H1 (cell line): ENCODE results near the gene HES2. TPM values are rescaled to one million over a fixed set of nuclear protein-coding genes. Genes with fewer than 3 reads are reported as not detected.

Experiments used
- CTCF ChIA-PET: fragments of 300-600 bp; sonication (Branson Sonifier 250); formaldehyde crosslinking; loops from one replicate; lab custom pipeline; 2021; ENCODE audit not compliant: partially characterized antibody; lab: Charles Lee
- POLR2A ChIA-PET: fragments of 300-600 bp; sonication (Branson Sonifier 250); formaldehyde crosslinking; loops from one replicate; lab custom pipeline; 2021; ENCODE audit warnings: inconsistent platforms; ENCODE audit not compliant: partially characterized antibody; lab: Charles Lee
- DNase-seq, 2 experiments: peaks; one replicate each; pipeline versions ENCODE4 v3.0.0 to v3.0.0-alpha.2; 2010 to 2022; ENCODE audit warnings: low spot score in 2 of 2, low read depth in 1 of 2, mixed read lengths in 1 of 2
- FAIRE-seq: peaks from 2 replicates; lab custom pipeline; 2011; peaks lifted over from hg19 to GRCh38; lab: Jason Lieb, UNC
- H2AFZ ChIP-seq: 2 replicates; pipeline ENCODE4 v1.8.1; 2012; ENCODE audit warnings: low read length, inconsistent platforms
- H2AK5ac ChIP-seq: 2 replicates; pipeline ENCODE4 v1.6.1; 2013; ENCODE audit warnings: low read depth, low read length
- H2BK120ac ChIP-seq: replicated peaks from 2 replicates; pipeline ENCODE3; 2013; ENCODE audit warnings: low read depth, low read length, inconsistent platforms
- H2BK12ac ChIP-seq: 2 replicates; pipeline ENCODE4 v1.6.1; 2013; ENCODE audit warnings: low read depth, low read length
- H2BK15ac ChIP-seq: 2 replicates; pipeline ENCODE4 v1.6.1; 2013; ENCODE audit warnings: low read length
- H2BK20ac ChIP-seq: 2 replicates; pipeline ENCODE4 v1.6.1; 2013; ENCODE audit warnings: low read length
- H2BK5ac ChIP-seq: 2 replicates; pipeline ENCODE4 v1.6.1; 2013; ENCODE audit warnings: low read depth, low read length
- H3K14ac ChIP-seq: 2 replicates; pipeline ENCODE4 v1.6.1; 2013; ENCODE audit warnings: inconsistent platforms; ENCODE audit not compliant: insufficient read length
- H3K18ac ChIP-seq: 2 replicates; pipeline ENCODE4 v1.6.1; 2013; ENCODE audit warnings: low read length; ENCODE audit errors: extremely low read depth
- H3K23ac ChIP-seq: 2 replicates; pipeline ENCODE4 v1.6.1; 2013; ENCODE audit warnings: inconsistent platforms; ENCODE audit not compliant: insufficient read length
- H3K23me2 ChIP-seq: 2 replicates; pipeline ENCODE4 v1.6.1; 2013; ENCODE audit warnings: low read depth, low read length
- H3K27ac ChIP-seq: 2 replicates; pipeline ENCODE4 v1.6.1; 2011; ENCODE audit warnings: low read depth, low read length, inconsistent platforms
- H3K27me3 ChIP-seq, 4 experiments: replicated peaks in 1 of 4; 1 replicate in 1 of 4; 2 replicates in 3 of 4; pipeline versions ENCODE4 v1.6.1 to v1.8.1; 2011 to 2013; ENCODE audit warnings: low read length in 3 of 4, mild to moderate bottlenecking in 3 of 4, inconsistent platforms in 2 of 4, mixed read lengths in 2 of 4, moderate library complexity in 1 of 4; ENCODE audit not compliant: control insufficient read depth in 3 of 4, insufficient read depth in 3 of 4; ENCODE audit errors: extremely low read depth in 1 of 4
- H3K36me3 ChIP-seq, 4 experiments: 2 replicates each; pipeline versions ENCODE4 v1.6.1 to v1.8.1; 2011 to 2013; ENCODE audit warnings: mild to moderate bottlenecking in 4 of 4, low read length in 3 of 4, moderate library complexity in 2 of 4, control low read depth in 1 of 4, inconsistent platforms in 1 of 4; ENCODE audit not compliant: insufficient read depth in 4 of 4, control insufficient read depth in 2 of 4
- H3K4ac ChIP-seq: replicated peaks from 2 replicates; pipeline ENCODE3; 2013; ENCODE audit warnings: low read length, low read depth, mixed read lengths, inconsistent platforms; ENCODE audit not compliant: insufficient read length
- H3K4me1 ChIP-seq, 4 experiments: replicated peaks in 1 of 4; 1 replicate in 1 of 4; 2 replicates in 3 of 4; pipeline versions ENCODE4 v1.6.1 to v1.8.1; 2011 to 2013; ENCODE audit warnings: low read length in 3 of 4, inconsistent platforms in 2 of 4, mixed read lengths in 1 of 4; ENCODE audit not compliant: insufficient read depth in 4 of 4, control insufficient read depth in 3 of 4
- H3K4me2 ChIP-seq, 2 experiments: 2 replicates each; pipeline versions ENCODE4 v1.6.1 to v1.8.1; 2011 to 2013; ENCODE audit warnings: low read depth in 2 of 2, low read length in 2 of 2, control low read depth in 1 of 2, inconsistent platforms in 1 of 2, mild to moderate bottlenecking in 1 of 2; ENCODE audit not compliant: insufficient read depth in 1 of 2
- H3K4me3 ChIP-seq, 4 experiments: fragments of 200-600, 300-600 bp in 1 of 4; sonication (generic), shearing (Covaris generic), sonication (Bioruptor Twin) in 1 of 4; 2 replicates each; pipeline versions ENCODE4 v1.5.1 to v1.8.1; 2011 to 2016; ENCODE audit warnings: low read length in 4 of 4, low read depth in 3 of 4, control low read depth in 2 of 4, inconsistent platforms in 2 of 4, mild to moderate bottlenecking in 2 of 4, mixed read lengths in 1 of 4, moderate library complexity in 1 of 4; ENCODE audit not compliant: insufficient read depth in 2 of 4; ENCODE audit errors: extremely low read depth in 1 of 4
- H3K56ac ChIP-seq: replicated peaks from 2 replicates; pipeline ENCODE3; 2013; ENCODE audit warnings: low read depth, mild to moderate bottlenecking, mixed read lengths, low read length, inconsistent platforms; ENCODE audit not compliant: insufficient read length
- H3K79me1 ChIP-seq: 2 replicates; pipeline ENCODE4 v1.6.1; 2013; ENCODE audit warnings: low read depth, low read length, control low read depth
- H3K79me2 ChIP-seq, 2 experiments: 2 replicates each; pipeline versions ENCODE4 v1.6.1 to v1.8.1; 2012 to 2013; ENCODE audit warnings: low read length in 2 of 2, mild to moderate bottlenecking in 2 of 2, inconsistent platforms in 1 of 2; ENCODE audit not compliant: insufficient read depth in 2 of 2, control insufficient read depth in 1 of 2
- H3K9ac ChIP-seq, 4 experiments: replicated peaks in 1 of 4; 1 replicate in 1 of 4; 2 replicates in 3 of 4; pipeline versions ENCODE4 v1.6.1 to v1.8.1; 2011 to 2013; ENCODE audit warnings: low read depth in 3 of 4, low read length in 3 of 4, control low read depth in 2 of 4, mild to moderate bottlenecking in 2 of 4, moderate library complexity in 2 of 4, inconsistent platforms in 1 of 4; ENCODE audit errors: extremely low read depth in 1 of 4
- H3K9me3 ChIP-seq, 2 experiments: 2 replicates each; pipeline versions ENCODE4 v1.6.1 to v1.8.1; 2012 to 2013; ENCODE audit warnings: mild to moderate bottlenecking in 2 of 2, moderate library complexity in 2 of 2, control low read depth in 1 of 2, inconsistent platforms in 1 of 2, low read depth in 1 of 2, low read length in 1 of 2, mixed read lengths in 1 of 2; ENCODE audit not compliant: insufficient read depth in 2 of 2
- H4K20me1 ChIP-seq, 2 experiments: replicated peaks in 1 of 2; 2 replicates each; pipeline versions ENCODE3 to v1.8.1; 2011 to 2013; ENCODE audit warnings: inconsistent platforms in 2 of 2, low read length in 2 of 2, mild to moderate bottlenecking in 1 of 2; ENCODE audit not compliant: insufficient read depth in 2 of 2, control insufficient read depth in 1 of 2
- H4K5ac ChIP-seq: 2 replicates; pipeline ENCODE4 v1.6.1; 2013; ENCODE audit warnings: low read length, low read depth, mixed read lengths, inconsistent platforms; ENCODE audit not compliant: insufficient read length
- H4K8ac ChIP-seq: 2 replicates; pipeline ENCODE4 v1.8.0; 2013; ENCODE audit warnings: mild to moderate bottlenecking, moderate library complexity, low read length, inconsistent platforms; ENCODE audit not compliant: insufficient read depth; ENCODE audit errors: extremely low read depth
- H4K91ac ChIP-seq: replicated peaks from 2 replicates; pipeline ENCODE3; 2013; ENCODE audit warnings: low read length, mixed read lengths, inconsistent platforms; ENCODE audit not compliant: insufficient read length
- POLR2A ChIP-seq, 2 experiments: IDR thresholded peaks; 1 replicate in 1 of 2; 2 replicates in 1 of 2; pipeline ENCODE4 v1.6.1; 2011; ENCODE audit warnings: low read depth in 2 of 2, low read length in 2 of 2, mild to moderate bottlenecking in 2 of 2; ENCODE audit errors: control extremely low read depth in 1 of 2
- POLR2AphosphoS5 ChIP-seq: IDR thresholded peaks from 2 replicates; pipeline ENCODE4 v1.6.1; 2011; ENCODE audit warnings: low read depth, low read length
- WGBS, 2 experiments: shearing (Covaris generic) in 1 of 2; methylation state at CpG; one replicate each; pipeline versions ENCODE4 v1.1.6 to v1.1.7; 2013 to 2015; ENCODE audit warnings: low lambda C conversion rate in 2 of 2, mixed read lengths in 2 of 2, inconsistent platforms in 1 of 2, low coverage in 1 of 2, missing lambda C conversion rate in 1 of 2; ENCODE audit not compliant: insufficient replicate concordance in 2 of 2, insufficient coverage in 1 of 2, insufficient read length in 1 of 2; ENCODE audit errors: extremely low coverage in 1 of 2, missing lambda C conversion rate in 1 of 2; 5-methylcytosine and 5-hydroxymethylcytosine counted together
- polyA plus RNA-seq, 7 experiments: library from polyadenylated mRNA; depleted of rRNA in 3 of 7; stranded (reverse) in 5 of 7; unstranded in 2 of 7; fragments of >200 nt in 5 of 7; fragments of 200-250 nt in 2 of 7; gene quantifications; 1 replicate in 5 of 7; 2 replicates in 1 of 7; 4 replicates in 1 of 7; pipeline versions ENCODE4 v1.2.1 to v1.2.3, GENCODE V29; 2011 to 2013; ENCODE audit warnings: missing spikeins in 2 of 7, mixed read lengths in 2 of 7
- total RNA-seq: library from RNA; stranded (reverse); fragmentation: NEBNext Ultra II Directional; extraction: Animal tissue kit (Norgen Biotek cat#: 25700); gene quantifications from 2 replicates; pipeline ENCODE4 v1.2.1, GENCODE V29; 2021

Gene HES2
- total and polyA plus RNA-seq, 2 of the 8 experiments (the other 6 are each of a cell fraction or from before 2014, with no cell fraction given): 0.15 to 0.53 TPM

DNA sequence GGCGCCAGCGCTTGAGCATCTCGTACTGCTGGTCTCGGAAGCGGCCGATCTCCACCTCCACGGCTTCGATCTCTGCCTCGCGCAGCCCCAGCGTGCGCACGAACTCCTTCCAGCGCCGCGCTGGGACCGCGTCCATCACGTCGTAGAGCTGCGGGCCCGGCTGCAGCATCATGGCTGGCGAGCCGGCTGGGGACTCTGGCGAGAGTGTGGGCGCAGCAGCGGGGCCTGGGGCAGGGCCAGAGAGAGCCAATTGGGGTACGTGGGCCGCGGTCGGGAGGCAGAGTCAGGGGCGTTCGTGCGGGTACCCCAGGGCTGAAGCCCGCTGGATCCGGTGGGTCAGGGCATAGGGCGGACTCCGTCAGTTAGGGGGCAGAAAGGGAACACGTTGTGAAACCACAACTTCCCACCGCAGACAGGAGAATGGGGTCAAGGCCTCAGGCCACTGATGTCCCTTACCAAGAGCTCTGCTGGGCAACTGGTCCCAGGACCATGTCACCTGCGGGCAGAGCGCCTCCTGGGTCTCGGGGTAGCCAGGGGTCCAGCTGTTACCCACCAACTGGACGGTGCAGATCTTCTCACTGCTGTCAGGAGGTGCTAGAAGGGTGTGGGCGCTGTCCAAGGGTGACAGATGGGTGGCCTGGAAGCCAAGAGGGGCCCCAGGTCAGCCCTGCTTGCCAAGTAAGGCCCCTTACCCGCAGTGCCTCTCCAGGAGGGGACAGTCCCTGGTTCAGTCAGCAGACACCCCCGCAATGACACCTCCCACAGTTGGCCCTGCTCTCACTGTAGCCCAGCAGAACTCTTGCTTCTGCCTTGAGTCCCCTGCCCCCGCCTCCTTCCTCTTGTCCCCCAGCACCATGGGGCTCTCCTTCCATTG, 42.1 kb upstream of the HES2 start:
- DNase-seq: no peak
- Histone ChIP-seq H3K14ac (no peak overlapping the region), H3K9ac (no peak overlapping the region), H3K27me3 (peaks cover 0 to 6% (median 3%) of the 10 kb centered on the region in 4 experiments; a peak in 3 of 7 replicates), H3K79me1 (no peaks in the 10 kb centered on the region), H3K56ac (no peak overlapping the region), H3K9me3 (no peaks in the 10 kb centered on the region), H2BK15ac (no peak overlapping the region), H4K91ac (no peak overlapping the region), H3K23ac (no peak overlapping the region), H2AK5ac (no peak overlapping the region), H3K27ac (no peak overlapping the region), H2BK20ac (no peak overlapping the region), H2BK120ac (no peak overlapping the region), H3K4me2 (no peak overlapping the region), H3K79me2 (no peaks in the 10 kb centered on the region), H3K23me2 (no peaks in the 10 kb centered on the region; the same call in 1 of the 2 replicates), H2BK12ac (no peak overlapping the region), H3K36me3 (peaks cover 0 to 6% (median 3%) of the 10 kb centered on the region in 4 experiments; a peak in 1 of 8 replicates), H4K5ac (no peak overlapping the region), H3K4me3 (no peak overlapping the region), H3K4me1 (peaks cover 0 to 20% (median 14%) of the 10 kb centered on the region in 4 experiments; a peak in 5 of 7 replicates), H4K20me1 (no peaks in the 10 kb centered on the region), H2BK5ac (no peak overlapping the region), H2AFZ (no peak overlapping the region), H4K8ac (no peak overlapping the region), H3K18ac (no peak overlapping the region), H3K4ac (no peak overlapping the region)
- 94% methylated on average over 44 of the region's 48 CpGs; no CpG with 5 or more reads in 1 of the 2 experiments for WGBS, 2 experiments
- ChIA-PET CTCF (interaction anchor here (0.6 to 6.1 kb wide), 14 partner anchors 9 to 63 kb away, joined by 3 to 31 read pairs (median 4); partner anchors contain the start of gene PLEKHG5), POLR2A (interaction anchor here (0.8 to 2.8 kb wide), 6 partner anchors 11 to 134 kb away, joined by 3 to 13 read pairs (median 3); no protein-coding TSS in a partner anchor)
- no peak for FAIRE-seq
- TF ChIP-seq POLR2AphosphoS5: 0 out of 2 replicates have a peak, but pooled peaks have one; percentile 10
- no peak for TF ChIP-seq POLR2A (IDR thresholded peaks at IDR 0.05; ENCODE audit: control extremely low read depth in 1 of 2, low read depth in 2 of 2, low read length in 2 of 2)
- TF ChIP-seq, all 59 proteins: peak for 1
